Stimulated activated memory B cell treated with anti-CD40 and anti-IgM and Interleukin-4, amounts not matched to agents 10 μg/mL and 1 μg/mL and 100 μg/mL, for 72 hours (primary cell): Measurements from ENCODE around the gene KRTAP20-1.

Source experiments
- ATAC-seq: fragments of 150-1000 bp; cut with Tn5 transposase; 2 replicates; pipeline ENCODE4 v1.10.0; 2021
- H3K27ac Mint-ChIP-seq: one replicate; pipeline ENCODE4 v1.8.0; 2022; ENCODE audit warnings: mild to moderate bottlenecking, mixed read lengths
- H3K27me3 Mint-ChIP-seq: one replicate; pipeline ENCODE4 v1.8.0; 2022; ENCODE audit warnings: mixed read lengths
- H3K36me3 Mint-ChIP-seq: one replicate; pipeline ENCODE4 v1.8.0; 2022; ENCODE audit warnings: mixed read lengths
- H3K4me1 Mint-ChIP-seq: one replicate; pipeline ENCODE4 v1.8.0; 2022; ENCODE audit warnings: mixed read lengths
- H3K4me3 Mint-ChIP-seq: one replicate; pipeline ENCODE4 v1.8.0; 2022; ENCODE audit warnings: mild to moderate bottlenecking, moderate library complexity, mixed read lengths
- H3K9me3 Mint-ChIP-seq: one replicate; pipeline ENCODE4 v1.8.0; 2022; ENCODE audit warnings: mixed read lengths

Gene KRTAP20-1, protein sequence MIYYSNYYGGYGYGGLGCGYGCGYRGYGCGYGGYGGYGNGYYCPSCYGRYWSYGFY

DNA sequence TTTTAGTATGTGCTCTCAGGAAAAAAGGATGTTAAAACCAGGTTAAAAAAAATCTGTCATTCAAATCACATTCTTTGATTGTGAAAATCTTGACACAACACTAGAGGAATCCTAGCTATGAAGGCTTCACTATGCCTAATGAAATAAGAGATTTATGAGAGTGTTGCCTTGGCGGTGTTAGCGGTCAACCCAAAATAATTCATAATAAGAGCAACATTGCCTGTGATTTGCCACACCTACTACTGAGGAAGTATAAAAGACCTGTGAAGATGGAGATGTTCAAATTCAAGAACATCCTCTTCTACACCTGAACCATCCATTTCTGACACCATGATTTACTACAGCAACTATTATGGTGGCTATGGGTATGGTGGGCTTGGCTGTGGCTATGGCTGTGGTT is at the start of gene KRTAP20-1:
TSS of gene KRTAP20-1 (plus strand) at position 301 of the 400 bp plus-strand sequence. CDS start at position 331, 30 bp downstream.
- no peak for ATAC-seq
- Mint-ChIP-seq H3K4me3 (no peak within 1 kb of the TSS), H3K27me3 (no peaks in the 10 kb centered on the region), H3K27ac (no peak within 1 kb of the TSS), H3K36me3 (no peaks in the 10 kb centered on the region), H3K4me1 (no peaks in the 10 kb centered on the region), H3K9me3 (no peaks in the 10 kb centered on the region)

DNA sequence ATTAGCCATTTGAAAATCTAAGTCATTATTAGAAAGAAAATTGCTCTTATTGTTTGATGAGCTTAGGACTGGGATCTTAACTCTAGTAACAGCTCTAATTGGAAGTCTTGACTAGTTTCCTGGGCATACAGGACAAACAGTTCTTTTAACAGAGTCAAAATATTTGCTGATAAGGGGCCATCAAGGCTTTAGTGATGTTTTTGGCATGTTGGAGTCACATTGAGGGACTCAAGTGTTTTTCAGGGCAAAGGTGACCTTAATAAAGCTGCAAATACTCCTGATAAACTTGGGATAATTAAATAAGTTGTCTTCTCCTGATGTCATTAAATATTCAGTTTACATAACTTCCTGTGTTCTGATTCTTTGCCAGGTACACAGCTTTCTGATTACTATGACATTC is 48.6 kb upstream of the KRTAP20-1 start:
- no peaks in the 10 kb centered on the region for H3K4me1 Mint-ChIP-seq
- no peak overlapping the region for H3K27ac Mint-ChIP-seq
- no peaks in the 10 kb centered on the region for H3K36me3 Mint-ChIP-seq
- peaks cover 9% of the 10 kb centered on the region for H3K9me3 Mint-ChIP-seq
- H3K27me3 Mint-ChIP-seq: no peaks in the 10 kb centered on the region
- H3K4me3 Mint-ChIP-seq: no peak overlapping the region
- ATAC-seq: no peak

DNA sequence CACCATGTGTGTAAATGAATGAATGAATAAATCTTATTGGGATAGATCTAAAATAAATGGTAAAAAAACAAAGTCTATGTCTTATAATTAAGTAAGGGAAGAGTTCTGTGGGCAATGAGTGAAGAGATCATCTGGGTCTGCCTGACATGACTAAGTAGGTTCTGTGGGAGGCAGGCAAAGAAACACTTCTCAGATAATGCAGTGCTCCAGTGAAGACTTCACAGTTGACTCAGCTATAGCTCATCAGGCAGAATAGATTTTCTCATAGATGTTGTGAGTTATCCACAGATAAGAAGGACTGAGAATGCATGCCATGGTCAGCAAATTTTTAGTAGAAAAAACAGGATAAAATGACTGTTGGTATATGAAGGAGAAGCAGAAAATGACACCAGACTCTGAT is 38.5 kb upstream of the KRTAP20-1 start:
- no peak overlapping the region for H3K4me3 Mint-ChIP-seq
- no peak overlapping the region for H3K27ac Mint-ChIP-seq
- H3K36me3 Mint-ChIP-seq: no peaks in the 10 kb centered on the region
- H3K27me3 Mint-ChIP-seq: no peaks in the 10 kb centered on the region
- ATAC-seq: no peak
- no peaks in the 10 kb centered on the region for H3K9me3 Mint-ChIP-seq
- H3K4me1 Mint-ChIP-seq: no peaks in the 10 kb centered on the region

DNA sequence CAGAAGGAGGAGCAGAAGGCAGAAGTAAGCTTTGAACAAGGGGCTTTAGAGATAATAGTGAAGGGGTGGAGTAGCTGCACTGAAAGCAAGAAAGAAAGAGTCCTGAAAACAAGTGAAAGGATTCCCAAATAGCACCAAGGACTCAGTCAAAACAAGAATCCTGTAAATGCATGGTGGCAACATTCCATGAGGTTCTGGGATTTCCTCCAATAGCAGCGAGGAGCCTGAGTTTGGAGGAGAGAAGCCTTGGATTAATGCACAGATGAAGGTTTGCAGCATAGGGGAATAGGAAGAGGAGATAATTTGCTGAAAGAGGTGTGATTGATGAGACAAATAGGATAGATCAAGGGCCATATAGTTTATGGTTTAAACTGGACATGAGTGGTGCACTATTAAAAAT is 36.9 kb upstream of the KRTAP20-1 start:
- no peak for ATAC-seq
- Mint-ChIP-seq H3K4me1 (no peaks in the 10 kb centered on the region), H3K27ac (no peak overlapping the region), H3K27me3 (no peaks in the 10 kb centered on the region), H3K36me3 (no peaks in the 10 kb centered on the region), H3K4me3 (no peak overlapping the region), H3K9me3 (peaks cover 2% of the 10 kb centered on the region)

DNA sequence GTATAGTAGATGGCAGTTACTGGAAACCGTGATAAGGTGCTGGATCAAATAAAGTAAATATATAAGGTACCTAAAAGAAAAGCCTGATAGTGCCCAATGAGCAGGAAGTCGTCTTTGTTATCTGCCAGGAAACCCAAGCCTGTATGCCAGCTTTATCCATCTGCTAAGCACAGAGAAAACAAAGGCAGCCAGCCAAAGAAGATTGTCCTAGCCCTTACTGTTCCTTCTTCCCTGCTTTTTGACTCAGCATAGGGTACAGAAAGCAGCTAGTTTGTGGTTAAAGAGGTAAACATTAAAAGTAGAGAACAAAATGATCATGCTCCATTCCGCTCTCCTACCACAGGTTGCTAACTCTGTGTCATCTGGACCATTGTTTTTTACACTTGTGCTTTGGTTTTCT is 36.1 kb upstream of the KRTAP20-1 start:
- no peaks in the 10 kb centered on the region for H3K36me3 Mint-ChIP-seq
- H3K4me1 Mint-ChIP-seq: no peaks in the 10 kb centered on the region
- H3K9me3 Mint-ChIP-seq: peaks cover 2% of the 10 kb centered on the region
- no peaks in the 10 kb centered on the region for H3K27me3 Mint-ChIP-seq
- no peak for ATAC-seq
- H3K4me3 Mint-ChIP-seq: no peak overlapping the region
- H3K27ac Mint-ChIP-seq: no peak overlapping the region

DNA sequence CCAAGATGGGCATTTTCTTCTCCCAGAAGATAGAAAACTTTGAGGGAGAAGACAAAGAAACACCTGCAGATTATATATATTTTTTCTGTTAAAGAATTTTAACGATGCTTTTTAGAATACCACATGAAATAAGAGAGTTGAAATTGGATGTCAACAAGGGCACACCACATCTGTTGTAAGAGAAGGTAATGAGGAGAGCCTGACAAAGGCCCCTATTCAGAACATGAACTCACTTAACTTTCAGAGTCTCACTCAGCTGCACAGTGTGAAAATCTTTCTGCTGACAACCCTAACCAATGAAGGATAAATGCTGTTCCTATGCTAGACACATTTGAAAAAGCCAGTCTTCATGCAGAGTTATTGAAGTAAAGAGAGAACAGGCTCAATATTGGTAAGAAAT is 33.4 kb upstream of the KRTAP20-1 start:
- Mint-ChIP-seq H3K4me1 (no peaks in the 10 kb centered on the region), H3K27me3 (no peaks in the 10 kb centered on the region), H3K4me3 (no peak overlapping the region), H3K9me3 (peaks cover 5% of the 10 kb centered on the region), H3K27ac (no peak overlapping the region), H3K36me3 (no peaks in the 10 kb centered on the region)
- ATAC-seq: no peak

DNA sequence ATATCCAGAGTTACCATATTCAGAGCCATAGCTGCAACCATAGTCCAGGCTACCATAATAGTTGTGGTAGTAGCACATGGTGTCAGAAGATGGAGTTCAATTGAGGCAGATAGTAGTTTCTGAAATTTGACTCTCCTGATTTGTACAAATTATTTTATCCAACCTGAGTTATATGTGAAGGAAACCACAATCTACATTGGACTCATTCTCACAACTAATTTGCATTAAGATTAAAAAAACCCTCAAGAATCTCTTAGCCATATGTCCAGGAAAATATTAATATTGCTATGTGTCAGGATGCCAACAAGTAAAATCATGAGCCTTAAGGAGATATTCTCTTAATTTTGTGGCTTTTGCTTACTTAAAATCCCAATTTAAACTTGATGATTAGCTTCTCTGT is 25.9 kb upstream of the KRTAP20-1 start, which contains the start of gene KRTAP22-2:
TSS of gene KRTAP22-2 (minus strand) at position 101 of the 400 bp plus-strand sequence.
- H3K27me3 Mint-ChIP-seq: no peaks in the 10 kb centered on the region
- H3K4me1 Mint-ChIP-seq: no peaks in the 10 kb centered on the region
- H3K9me3 Mint-ChIP-seq: peaks cover 7% of the 10 kb centered on the region
- H3K36me3 Mint-ChIP-seq: no peaks in the 10 kb centered on the region
- no peak within 1 kb of the TSS for H3K4me3 Mint-ChIP-seq
- H3K27ac Mint-ChIP-seq: no peak within 1 kb of the TSS
- ATAC-seq: no peak

DNA sequence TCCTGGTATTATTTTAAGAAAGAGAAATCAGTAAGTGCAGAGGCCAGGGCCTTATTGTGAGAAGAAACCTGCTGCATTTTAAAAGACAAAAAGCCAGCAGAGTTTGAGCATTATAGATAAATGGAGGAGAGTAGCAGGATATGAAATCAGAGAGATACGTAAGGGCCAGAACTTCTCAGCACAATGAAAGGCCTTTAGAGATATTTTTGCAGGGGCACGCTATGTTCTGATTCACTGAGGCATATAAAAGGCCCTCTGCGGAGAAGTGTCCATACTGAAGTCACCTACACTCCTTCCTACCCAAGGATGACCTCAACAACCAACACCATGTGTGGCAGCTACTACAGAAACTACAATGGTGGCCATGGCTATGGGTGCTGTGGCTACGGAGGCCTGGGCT is 24.1 kb upstream of the KRTAP20-1 start, which contains the start of gene KRTAP6-3:
TSS of gene KRTAP6-3 (plus strand) at position 301 of the 400 bp plus-strand sequence. CDS start at position 307, 6 bp downstream.
- Mint-ChIP-seq H3K9me3 (peaks cover 3% of the 10 kb centered on the region), H3K4me1 (no peaks in the 10 kb centered on the region), H3K36me3 (no peaks in the 10 kb centered on the region), H3K27me3 (no peaks in the 10 kb centered on the region), H3K27ac (no peak within 1 kb of the TSS), H3K4me3 (no peak within 1 kb of the TSS)
- peak; percentile 53 for ATAC-seq

DNA sequence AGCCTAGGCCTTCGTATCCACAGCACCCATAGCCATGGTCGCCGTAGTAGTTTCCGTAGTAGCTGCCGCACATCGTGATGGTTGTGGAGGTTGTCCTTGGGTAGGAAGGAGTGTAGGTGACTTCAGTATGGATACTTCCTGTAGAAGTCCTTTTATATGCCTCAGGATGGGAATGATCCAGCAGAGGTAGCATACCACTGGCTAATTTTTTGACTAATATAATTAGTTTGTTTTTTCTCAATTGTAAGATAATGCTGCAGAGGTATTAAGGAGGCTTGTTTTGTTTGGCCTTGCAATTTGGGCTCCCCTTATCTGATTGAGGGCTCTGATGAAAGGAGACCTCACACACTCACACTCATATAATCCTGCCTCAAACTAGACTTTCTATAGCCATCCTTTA is 17.4 kb upstream of the KRTAP20-1 start, which contains the start of gene KRTAP6-2:
TSS of gene KRTAP6-2 (minus strand) at position 101 of the 400 bp plus-strand sequence. CDS start at position 73, 28 bp downstream.
- peaks cover 7% of the 10 kb centered on the region for H3K9me3 Mint-ChIP-seq
- H3K27ac Mint-ChIP-seq: no peak within 1 kb of the TSS
- H3K4me3 Mint-ChIP-seq: no peak within 1 kb of the TSS
- H3K4me1 Mint-ChIP-seq: no peaks in the 10 kb centered on the region
- no peaks in the 10 kb centered on the region for H3K27me3 Mint-ChIP-seq
- no peak for ATAC-seq
- no peaks in the 10 kb centered on the region for H3K36me3 Mint-ChIP-seq

DNA sequence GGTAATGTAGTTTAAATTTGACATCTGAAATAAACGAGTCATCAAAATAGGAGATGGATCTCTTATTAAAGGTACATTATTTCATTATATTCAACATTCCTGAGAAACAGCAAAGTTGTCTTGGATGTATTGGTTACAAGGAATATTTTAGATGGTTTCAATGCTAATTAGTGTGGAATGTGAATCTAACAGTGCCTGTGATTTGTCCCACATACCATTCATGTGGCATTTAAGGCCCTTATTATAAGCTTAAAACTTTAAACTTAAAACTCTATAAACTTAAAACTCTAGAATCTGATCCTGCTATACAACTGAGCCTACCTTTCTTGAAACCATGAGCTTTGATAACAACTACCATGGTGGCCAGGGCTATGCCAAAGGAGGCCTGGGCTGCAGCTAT is 15.4 kb upstream of the KRTAP20-1 start, which contains the start of gene KRTAP22-1:
TSS of gene KRTAP22-1 (plus strand) at position 301 of the 400 bp plus-strand sequence.
- H3K4me3 Mint-ChIP-seq: no peak within 1 kb of the TSS
- no peaks in the 10 kb centered on the region for H3K36me3 Mint-ChIP-seq
- peaks cover 7% of the 10 kb centered on the region for H3K9me3 Mint-ChIP-seq
- no peaks in the 10 kb centered on the region for H3K4me1 Mint-ChIP-seq
- H3K27ac Mint-ChIP-seq: no peak within 1 kb of the TSS
- no peak for ATAC-seq
- no peaks in the 10 kb centered on the region for H3K27me3 Mint-ChIP-seq

DNA sequence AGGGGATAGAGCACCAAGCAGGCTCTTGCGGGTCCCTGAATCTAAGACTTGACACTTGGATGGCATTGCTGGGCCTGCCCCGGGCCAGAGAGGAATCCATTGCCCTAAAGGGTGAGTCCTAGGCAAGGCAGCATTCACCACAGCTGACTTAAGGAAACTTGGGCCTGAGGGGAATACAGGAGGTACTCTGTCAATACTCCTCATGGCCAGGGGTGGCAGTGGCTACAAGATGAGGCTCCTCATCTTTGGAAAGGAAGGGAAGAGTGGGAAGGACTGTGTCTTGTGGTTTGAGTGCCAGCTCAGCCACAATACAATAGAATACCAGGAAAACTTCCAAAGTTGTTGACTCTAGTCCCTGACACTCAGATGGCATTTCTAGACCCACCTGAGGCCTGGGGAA is 10.3 kb upstream of the KRTAP20-1 start:
- Mint-ChIP-seq H3K27ac (no peak overlapping the region), H3K9me3 (peaks cover 12% of the 10 kb centered on the region), H3K4me1 (no peaks in the 10 kb centered on the region), H3K27me3 (no peaks in the 10 kb centered on the region), H3K4me3 (no peak overlapping the region), H3K36me3 (no peaks in the 10 kb centered on the region)
- no peak for ATAC-seq

DNA sequence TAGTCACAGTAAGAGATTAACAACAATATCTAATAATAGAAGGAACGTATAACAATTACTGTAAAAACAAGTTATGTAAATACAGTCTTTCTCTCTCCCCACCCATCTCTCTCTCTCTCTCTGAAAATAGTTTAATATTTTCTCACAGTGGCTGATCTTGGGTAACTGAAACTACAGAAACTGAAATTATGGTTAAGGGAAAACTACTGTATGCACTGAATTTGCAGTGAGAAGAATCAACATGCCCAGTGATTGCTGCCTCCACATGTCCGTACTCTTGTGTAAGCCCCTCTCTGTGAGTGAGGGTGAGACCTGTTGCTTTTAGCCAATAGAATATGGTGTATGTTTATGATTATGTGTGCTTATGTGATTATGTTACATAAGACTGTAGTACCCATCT is 4.1 kb upstream of the KRTAP20-1 start:
- Mint-ChIP-seq H3K27me3 (no peaks in the 10 kb centered on the region), H3K9me3 (peaks cover 6% of the 10 kb centered on the region), H3K4me1 (no peaks in the 10 kb centered on the region), H3K36me3 (no peaks in the 10 kb centered on the region), H3K27ac (no peak overlapping the region), H3K4me3 (no peak overlapping the region)
- no peak for ATAC-seq

DNA sequence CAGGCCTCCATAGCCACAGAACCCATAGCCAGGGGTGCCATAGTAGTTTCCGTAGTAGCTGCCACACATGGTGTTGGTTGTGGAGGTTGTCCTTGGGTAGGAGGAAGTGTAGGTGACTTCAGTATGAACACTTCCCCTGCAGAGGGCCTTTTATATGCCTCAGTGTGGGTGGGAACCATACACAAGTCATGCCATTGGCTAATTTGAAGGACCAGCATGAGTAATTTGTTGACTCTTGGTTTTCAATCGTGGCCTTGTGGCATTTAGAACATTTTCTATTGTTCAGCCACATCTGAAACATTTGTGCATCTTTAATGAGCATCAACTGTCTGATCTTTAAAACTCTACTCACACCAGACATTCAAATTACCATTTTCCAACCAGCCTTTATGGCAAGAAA is 2.4 kb upstream of the KRTAP20-1 start, which contains the start of gene KRTAP6-1:
TSS of gene KRTAP6-1 (minus strand) at position 95 of the 400 bp plus-strand sequence. CDS start at position 69, 26 bp downstream.
- H3K4me1 Mint-ChIP-seq: no peaks in the 10 kb centered on the region
- no peak within 1 kb of the TSS for H3K27ac Mint-ChIP-seq
- no peak for ATAC-seq

DNA sequence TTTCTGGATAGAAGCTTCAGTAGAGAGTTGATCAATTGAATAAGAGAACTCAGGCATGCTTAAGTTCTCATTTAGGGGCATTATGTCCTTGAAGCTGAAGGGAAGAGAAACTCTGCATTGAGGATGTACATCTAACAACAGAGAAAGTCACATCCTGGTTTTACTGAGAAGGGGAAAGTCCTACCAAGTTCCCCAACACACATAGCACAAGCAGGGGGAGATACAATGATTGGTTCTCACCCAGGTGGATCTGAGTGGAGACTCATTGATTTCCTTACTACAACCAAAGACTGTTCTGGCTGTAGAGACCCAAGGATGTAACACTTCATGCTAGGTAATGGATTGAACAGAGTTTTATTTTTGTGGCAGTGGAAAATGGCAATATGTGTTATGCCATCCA is 1.0 kb upstream of the KRTAP20-1 start:
- Mint-ChIP-seq H3K4me1 (no peaks in the 10 kb centered on the region), H3K9me3 (peaks cover 3% of the 10 kb centered on the region), H3K4me3 (no peak overlapping the region), H3K27me3 (no peaks in the 10 kb centered on the region), H3K36me3 (no peaks in the 10 kb centered on the region), H3K27ac (no peak overlapping the region)
- ATAC-seq: peak; percentile 45

More for the DNA sequence above, 2.4 kb upstream of the KRTAP20-1 start, which contains the start of gene KRTAP6-1:
- H3K4me3 Mint-ChIP-seq: no peak within 1 kb of the TSS
- no peaks in the 10 kb centered on the region for H3K27me3 Mint-ChIP-seq
- peaks cover 3% of the 10 kb centered on the region for H3K9me3 Mint-ChIP-seq
- H3K36me3 Mint-ChIP-seq: no peaks in the 10 kb centered on the region

DNA sequence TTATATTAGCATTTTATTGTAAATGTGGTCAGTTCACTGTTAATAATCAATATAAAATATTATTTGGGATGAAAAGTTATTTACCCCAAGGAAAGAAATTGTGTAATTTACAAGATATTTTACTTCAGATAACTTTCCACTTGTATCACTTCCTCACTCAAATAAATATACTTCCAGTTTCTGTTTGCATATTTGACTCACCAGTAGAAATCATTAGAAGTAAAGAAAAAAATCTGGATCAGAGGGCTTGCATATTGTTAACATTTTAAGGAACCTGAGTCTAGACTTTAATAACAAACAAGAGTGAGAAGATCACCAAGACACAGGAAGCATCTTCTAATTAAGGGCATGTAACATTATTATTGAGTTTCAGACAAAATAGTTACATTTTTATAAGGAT is 3.9 kb downstream of the KRTAP20-1 start:
- no peaks in the 10 kb centered on the region for H3K4me1 Mint-ChIP-seq
- no peaks in the 10 kb centered on the region for H3K9me3 Mint-ChIP-seq
- no peak overlapping the region for H3K27ac Mint-ChIP-seq
- no peak for ATAC-seq
- H3K4me3 Mint-ChIP-seq: no peak overlapping the region
- H3K36me3 Mint-ChIP-seq: no peaks in the 10 kb centered on the region
- no peaks in the 10 kb centered on the region for H3K27me3 Mint-ChIP-seq

DNA sequence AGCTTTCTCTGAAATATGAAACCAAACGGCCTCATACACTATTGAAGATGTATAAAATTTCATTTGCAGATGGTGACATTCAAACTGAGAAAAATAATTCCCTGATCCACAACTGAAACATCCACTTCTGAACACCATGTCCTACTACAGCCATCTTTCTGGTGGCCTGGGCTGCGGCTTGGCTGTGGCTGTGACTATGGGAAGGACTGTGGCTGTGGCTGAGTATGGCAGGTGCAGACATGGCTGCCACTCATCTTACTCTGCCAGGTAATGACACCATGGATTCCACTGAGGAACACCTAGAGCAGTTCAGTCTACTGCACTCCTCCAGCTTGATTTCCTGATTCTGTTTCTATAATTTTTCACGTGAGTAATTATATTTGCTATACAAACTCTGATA is 4.3 kb downstream of the KRTAP20-1 start, which contains the start of gene KRTAP20-4:
TSS of gene KRTAP20-4 (plus strand) at position 106 of the 400 bp plus-strand sequence.
- Mint-ChIP-seq H3K27ac (no peak within 1 kb of the TSS), H3K9me3 (no peaks in the 10 kb centered on the region), H3K27me3 (no peaks in the 10 kb centered on the region), H3K36me3 (no peaks in the 10 kb centered on the region), H3K4me1 (no peaks in the 10 kb centered on the region), H3K4me3 (no peak within 1 kb of the TSS)
- ATAC-seq: no peak
